Esophagus muscularis mucosa (tissue), 3 donors: ENCODE measurements around the gene TUBB2B.

Experiments used
- POLR2A ChIP-seq: fragments of 450-650 bp; IDR thresholded peaks from one replicate; pipeline ENCODE4 v1.6.1; 2017; ENCODE audit warnings: antibody characterized with exemption, moderate library complexity, mild to moderate bottlenecking, low read depth
- TF ChIP-seq, protein P1 (sequence below), 3 experiments: fragments of 200-600 bp in 2 of 3; fragments of 450-650 bp in 1 of 3; sonication (generic) in 2 of 3; IDR thresholded peaks; one replicate each; pipeline ENCODE4 v1.5.1; 2017 to 2019; ENCODE audit warnings: antibody characterized with exemption in 3 of 3, mild to moderate bottlenecking in 2 of 3, moderate library complexity in 1 of 3

DNA sequence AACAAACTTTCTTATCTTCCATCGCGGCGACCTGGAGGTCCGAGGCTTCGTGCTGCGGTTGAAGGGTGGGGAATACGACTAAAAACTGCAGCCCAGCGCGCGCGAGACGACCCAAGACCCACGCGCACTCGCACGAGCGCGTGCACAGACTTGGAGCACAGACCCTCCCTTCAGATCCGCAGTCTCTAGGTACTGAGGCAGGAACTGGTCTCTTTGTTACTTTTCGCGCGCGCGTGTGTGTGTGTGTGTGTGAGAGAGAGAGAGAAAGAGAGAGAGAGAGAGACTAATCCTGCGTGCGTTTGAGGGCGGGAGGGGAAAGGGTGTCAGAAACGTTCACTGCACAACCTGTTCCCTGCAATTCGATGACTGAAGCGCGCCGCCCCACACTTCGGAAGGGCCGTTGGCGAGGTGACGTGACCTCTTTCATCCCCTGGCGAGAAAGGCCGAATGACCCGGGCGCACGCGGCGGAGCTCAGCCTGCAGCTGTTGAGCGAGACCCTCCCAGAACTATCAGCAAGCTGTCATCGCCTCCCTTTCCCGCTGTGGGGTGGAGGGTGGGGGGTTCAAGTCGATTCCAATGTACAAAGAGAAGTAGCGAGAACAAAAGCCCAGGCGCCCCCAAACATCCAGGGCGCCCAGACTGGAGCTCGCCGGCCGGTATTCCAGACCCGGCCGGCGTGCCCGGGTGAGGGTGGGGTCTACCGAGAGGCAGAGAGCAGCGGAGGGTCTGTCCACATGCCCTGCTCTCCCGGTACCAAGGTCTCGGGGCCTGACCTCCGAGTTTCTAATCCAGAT is 1.5 kb upstream of the TUBB2B start:
- TF ChIP-seq POLR2A: no peak
- TF ChIP-seq, protein P1, sequence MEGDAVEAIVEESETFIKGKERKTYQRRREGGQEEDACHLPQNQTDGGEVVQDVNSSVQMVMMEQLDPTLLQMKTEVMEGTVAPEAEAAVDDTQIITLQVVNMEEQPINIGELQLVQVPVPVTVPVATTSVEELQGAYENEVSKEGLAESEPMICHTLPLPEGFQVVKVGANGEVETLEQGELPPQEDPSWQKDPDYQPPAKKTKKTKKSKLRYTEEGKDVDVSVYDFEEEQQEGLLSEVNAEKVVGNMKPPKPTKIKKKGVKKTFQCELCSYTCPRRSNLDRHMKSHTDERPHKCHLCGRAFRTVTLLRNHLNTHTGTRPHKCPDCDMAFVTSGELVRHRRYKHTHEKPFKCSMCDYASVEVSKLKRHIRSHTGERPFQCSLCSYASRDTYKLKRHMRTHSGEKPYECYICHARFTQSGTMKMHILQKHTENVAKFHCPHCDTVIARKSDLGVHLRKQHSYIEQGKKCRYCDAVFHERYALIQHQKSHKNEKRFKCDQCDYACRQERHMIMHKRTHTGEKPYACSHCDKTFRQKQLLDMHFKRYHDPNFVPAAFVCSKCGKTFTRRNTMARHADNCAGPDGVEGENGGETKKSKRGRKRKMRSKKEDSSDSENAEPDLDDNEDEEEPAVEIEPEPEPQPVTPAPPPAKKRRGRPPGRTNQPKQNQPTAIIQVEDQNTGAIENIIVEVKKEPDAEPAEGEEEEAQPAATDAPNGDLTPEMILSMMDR (IDR thresholded peaks at IDR 0.05): no peak
